Keratinocyte (primary cell): ENCODE measurements around the gene TMEM242. TPM values are rescaled to one million over a fixed set of nuclear protein-coding genes. Genes with fewer than 3 reads are reported as not detected.

ENCODE experiments used
- DNase-seq: peaks from one replicate; pipeline ENCODE4 v3.0.0-alpha.2; 2011; ENCODE audit warnings: low read depth, missing footprints, low spot score
- FAIRE-seq: peaks from 2 replicates; lab custom pipeline; 2011; peaks lifted over from hg19 to GRCh38; lab: Jason Lieb, UNC
- H2AFZ ChIP-seq: 2 replicates; pipeline ENCODE4 v1.6.0; 2012; ENCODE audit warnings: low read length, control low read depth, inconsistent platforms; ENCODE audit not compliant: control insufficient read depth
- H3K27ac ChIP-seq: 2 replicates; pipeline ENCODE4 v1.5.1; 2011; ENCODE audit warnings: low read length; ENCODE audit not compliant: control insufficient read depth, insufficient read depth
- H3K27me3 ChIP-seq: 3 replicates; pipeline ENCODE4 v1.6.0; 2011; ENCODE audit warnings: low read length; ENCODE audit not compliant: control insufficient read depth, insufficient read depth; ENCODE audit errors: extremely low read depth
- H3K36me3 ChIP-seq, 2 experiments: 2 replicates in 1 of 2; 3 replicates in 1 of 2; pipeline ENCODE4 v1.5.1; 2011; ENCODE audit warnings: low read length in 2 of 2, mild to moderate bottlenecking in 1 of 2; ENCODE audit not compliant: control insufficient read depth in 2 of 2, insufficient read depth in 2 of 2; ENCODE audit errors: extremely low read depth in 1 of 2
- H3K4me1 ChIP-seq: 3 replicates; pipeline ENCODE4 v1.5.1; 2011; ENCODE audit warnings: low read length; ENCODE audit not compliant: control insufficient read depth, insufficient read depth; ENCODE audit errors: extremely low read depth
- H3K4me2 ChIP-seq: 3 replicates; pipeline ENCODE4 v1.6.0; 2011; ENCODE audit warnings: low read depth, low read length; ENCODE audit not compliant: control insufficient read depth, insufficient read depth; ENCODE audit errors: extremely low read depth
- H3K4me3 ChIP-seq, 3 experiments: fragments of 200-600 bp in 1 of 3; sonication (generic) in 1 of 3; 2 replicates in 2 of 3; 3 replicates in 1 of 3; pipeline ENCODE4 v1.5.1; 2011 to 2016; ENCODE audit warnings: low read length in 3 of 3, mild to moderate bottlenecking in 3 of 3, control low read depth in 2 of 3, inconsistent platforms in 1 of 3, low read depth in 1 of 3, mixed read lengths in 1 of 3, mixed run types in 1 of 3, moderate library complexity in 1 of 3; ENCODE audit not compliant: control insufficient read depth in 2 of 3, insufficient read depth in 2 of 3; ENCODE audit errors: extremely low read depth in 1 of 3
- H3K79me2 ChIP-seq: 2 replicates; pipeline ENCODE4 v1.6.0; 2012; ENCODE audit warnings: low read length; ENCODE audit not compliant: control insufficient read depth, insufficient read depth
- H3K9ac ChIP-seq: 3 replicates; pipeline ENCODE4 v1.6.0; 2011; ENCODE audit warnings: low read length; ENCODE audit not compliant: control insufficient read depth, insufficient read depth; ENCODE audit errors: extremely low read depth
- H3K9me1 ChIP-seq: 3 replicates; pipeline ENCODE4 v1.6.0; 2011; ENCODE audit warnings: low read length; ENCODE audit not compliant: control insufficient read depth, insufficient read depth; ENCODE audit errors: extremely low read depth
- H3K9me3 ChIP-seq: 2 replicates; pipeline ENCODE4 v1.5.1; 2012; ENCODE audit warnings: low read depth, low read length; ENCODE audit not compliant: control insufficient read depth
- H4K20me1 ChIP-seq: 3 replicates; pipeline ENCODE4 v1.6.0; 2011; ENCODE audit warnings: low read length; ENCODE audit not compliant: control insufficient read depth, insufficient read depth; ENCODE audit errors: extremely low read depth
- EZH2 ChIP-seq: IDR thresholded peaks from one replicate; pipeline ENCODE4 v1.6.1; 2012; ENCODE audit warnings: inconsistent platforms, mild to moderate bottlenecking, low read length, moderate library complexity
- dilution Hi-C: fragments of 300-500 bp; cut with MboI; formaldehyde crosslinking; loops from one replicate; pipeline ENCODE4 v1.7.0; 2020; ENCODE audit warnings: low sequenced_read_pairs; ENCODE audit not compliant: extremely low pct_ligation_motif_present
- polyA plus RNA-seq, 5 experiments: library from polyadenylated mRNA; depleted of rRNA in 3 of 5; stranded (reverse) in 3 of 5; stranded (forward) in 1 of 5; unstranded in 1 of 5; fragments of >200 nt; gene quantifications; 1 replicate in 1 of 5; 2 replicates in 3 of 5; 3 replicates in 1 of 5; pipeline versions ENCODE4 v1.2.1 to v1.2.3, GENCODE V29; 2011 to 2012; ENCODE audit warnings: missing spikeins in 2 of 5, low read depth in 1 of 5, low replicate concordance in 1 of 5
- TF ChIP-seq, protein P1 (sequence below), 3 experiments: IDR thresholded peaks in 1 of 3; conservative IDR thresholded peaks in 1 of 3; optimal IDR thresholded peaks in 1 of 3; 2 replicates in 2 of 3; 3 replicates in 1 of 3; pipeline versions ENCODE3 to v1.5.1; 2011; ENCODE audit warnings: low read length in 3 of 3, mild to moderate bottlenecking in 3 of 3, moderate library complexity in 2 of 3, control low read depth in 1 of 3, inconsistent platforms in 1 of 3; ENCODE audit not compliant: insufficient read depth in 2 of 3; ENCODE audit errors: extremely low read depth in 1 of 3

The TMEM242 gene
- polyA plus RNA-seq, 1 donor (not counting 4 experiments of a cell fraction or from before 2014, with no cell fraction given): 11.0 TPM

DNA sequence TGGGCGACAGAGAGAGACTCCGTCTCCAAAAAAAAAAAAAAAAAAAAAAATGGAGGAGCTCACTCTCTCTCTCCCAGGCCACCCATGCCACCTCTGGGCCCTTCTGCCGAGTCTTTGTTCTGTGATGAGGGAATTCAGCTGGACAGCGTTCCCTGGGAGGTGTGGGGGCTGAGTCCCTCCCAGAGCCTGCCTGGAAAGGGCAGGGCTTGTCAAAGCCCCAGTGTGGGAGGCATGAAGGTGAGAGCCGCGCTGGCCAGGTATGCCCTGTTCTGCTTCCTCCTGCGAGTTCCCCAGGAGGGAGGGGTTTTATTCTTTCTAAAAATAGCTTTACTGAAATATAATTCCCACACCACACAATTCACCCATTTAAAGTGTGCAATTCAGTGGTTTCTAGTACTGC, 69.6 kb downstream of the TMEM242 start:
- H4K20me1 ChIP-seq: no peaks in the 10 kb centered on the region
- H3K4me3 ChIP-seq: no peak overlapping the region
- no peaks in the 10 kb centered on the region for H3K36me3 ChIP-seq
- dilution Hi-C loops: no loop called here
- FAIRE-seq (no peak), DNase-seq (no peak)
- peaks cover 28% of the 10 kb centered on the region for H3K27me3 ChIP-seq
- H3K4me1 ChIP-seq: no peaks in the 10 kb centered on the region
- no peaks in the 10 kb centered on the region for H3K79me2 ChIP-seq
- TF ChIP-seq, protein P1, sequence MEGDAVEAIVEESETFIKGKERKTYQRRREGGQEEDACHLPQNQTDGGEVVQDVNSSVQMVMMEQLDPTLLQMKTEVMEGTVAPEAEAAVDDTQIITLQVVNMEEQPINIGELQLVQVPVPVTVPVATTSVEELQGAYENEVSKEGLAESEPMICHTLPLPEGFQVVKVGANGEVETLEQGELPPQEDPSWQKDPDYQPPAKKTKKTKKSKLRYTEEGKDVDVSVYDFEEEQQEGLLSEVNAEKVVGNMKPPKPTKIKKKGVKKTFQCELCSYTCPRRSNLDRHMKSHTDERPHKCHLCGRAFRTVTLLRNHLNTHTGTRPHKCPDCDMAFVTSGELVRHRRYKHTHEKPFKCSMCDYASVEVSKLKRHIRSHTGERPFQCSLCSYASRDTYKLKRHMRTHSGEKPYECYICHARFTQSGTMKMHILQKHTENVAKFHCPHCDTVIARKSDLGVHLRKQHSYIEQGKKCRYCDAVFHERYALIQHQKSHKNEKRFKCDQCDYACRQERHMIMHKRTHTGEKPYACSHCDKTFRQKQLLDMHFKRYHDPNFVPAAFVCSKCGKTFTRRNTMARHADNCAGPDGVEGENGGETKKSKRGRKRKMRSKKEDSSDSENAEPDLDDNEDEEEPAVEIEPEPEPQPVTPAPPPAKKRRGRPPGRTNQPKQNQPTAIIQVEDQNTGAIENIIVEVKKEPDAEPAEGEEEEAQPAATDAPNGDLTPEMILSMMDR (optimal IDR thresholded peaks at IDR 0.05 in 1 of 3, IDR thresholded peaks at IDR 0.05 in 1 of 3, conservative IDR thresholded peaks at IDR 0.05 in 1 of 3; ENCODE audit: extremely low read depth in 1 of 3, insufficient read depth in 2 of 3, low read length in 3 of 3): no peak
- no peak for TF ChIP-seq EZH2
- no peaks in the 10 kb centered on the region for H3K9me3 ChIP-seq
- no peaks in the 10 kb centered on the region for H3K9me1 ChIP-seq
- H3K9ac ChIP-seq: no peak overlapping the region
- H2AFZ ChIP-seq: no peak overlapping the region
- H3K4me2 ChIP-seq: no peak overlapping the region
- no peak overlapping the region for H3K27ac ChIP-seq

DNA sequence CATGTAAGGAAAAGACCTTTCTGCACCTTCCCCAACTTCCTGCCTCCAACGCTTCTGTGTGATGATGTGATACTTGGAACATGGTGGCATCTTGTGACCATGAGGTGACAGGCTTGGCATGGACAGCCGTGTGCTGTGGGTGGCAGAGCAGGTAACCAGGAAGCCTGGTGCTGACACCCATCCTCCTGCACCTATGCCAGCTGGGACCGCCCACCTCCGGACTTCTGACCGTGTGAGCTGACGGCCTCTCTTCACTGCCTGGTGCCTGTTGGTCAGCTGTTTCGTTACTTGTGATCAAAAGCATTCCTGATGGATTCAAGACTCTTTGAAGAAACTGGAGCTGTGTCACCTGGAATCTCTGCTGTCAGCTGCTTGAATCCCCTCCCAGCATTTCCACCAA, 70.3 kb downstream of the TMEM242 start:
- DNase-seq (no peak), FAIRE-seq (no peak)
- Histone ChIP-seq H3K36me3 (no peaks in the 10 kb centered on the region), H3K27me3 (peaks cover 21% of the 10 kb centered on the region), H2AFZ (no peak overlapping the region), H3K79me2 (no peaks in the 10 kb centered on the region), H3K27ac (no peak overlapping the region), H3K9me3 (no peaks in the 10 kb centered on the region), H3K4me1 (no peaks in the 10 kb centered on the region), H3K9me1 (no peaks in the 10 kb centered on the region), H4K20me1 (no peaks in the 10 kb centered on the region), H3K4me3 (no peak overlapping the region), H3K4me2 (no peak overlapping the region), H3K9ac (no peak overlapping the region)
- dilution Hi-C loops: no loop called here
- TF ChIP-seq, protein P1 (optimal IDR thresholded peaks at IDR 0.05 in 1 of 3, IDR thresholded peaks at IDR 0.05 in 1 of 3, conservative IDR thresholded peaks at IDR 0.05 in 1 of 3; ENCODE audit: extremely low read depth in 1 of 3, insufficient read depth in 2 of 3, low read length in 3 of 3): no peak
- TF ChIP-seq EZH2: no peak
